Esophagus squamous epithelium (tissue), 5 donors: ENCODE data around the gene EVA1A. TPM values are rescaled to one million over a fixed set of nuclear protein-coding genes. Genes with fewer than 3 reads are reported as not detected.

ENCODE experiments used
- DNase-seq: peaks from one replicate; lab custom pipeline; 2025; lab: John Stamatoyannopoulos, UW
- H3K27ac ChIP-seq, 4 donors: fragments of 200-600 bp; sonication (generic); one replicate each; pipeline ENCODE4 v1.5.1; 2016 to 2019; ENCODE audit warnings: mild to moderate bottlenecking in 1 of 4
- H3K27me3 ChIP-seq, 4 donors: fragments of 200-600 bp; sonication (generic); 1 replicate in 3 of 4; 2 replicates in 1 of 4; pipeline versions ENCODE4 v1.5.1 to v1.6.0; 2017 to 2021; ENCODE audit warnings: antibody characterized with exemption in 1 of 4
- H3K36me3 ChIP-seq, 3 donors: fragments of 200-600 bp; sonication (generic); one replicate each; pipeline ENCODE4 v1.5.1; 2016 to 2019
- H3K4me1 ChIP-seq, 3 donors: fragments of 200-600 bp; sonication (generic); one replicate each; pipeline ENCODE4 v1.5.1; 2017 to 2019
- H3K4me3 ChIP-seq, 4 donors: fragments of 200-600 bp; sonication (generic); 1 replicate in 3 of 4; 2 replicates in 1 of 4; pipeline ENCODE4 v1.5.1; 2016 to 2019; ENCODE audit warnings: mild to moderate bottlenecking in 2 of 4, moderate library complexity in 1 of 4
- H3K9me3 ChIP-seq, 3 donors: fragments of 200-600 bp; sonication (generic); one replicate each; pipeline ENCODE4 v1.5.1; 2016 to 2019
- POLR2A ChIP-seq, 4 donors: fragments of 450-650 bp; IDR thresholded peaks; one replicate each; pipeline ENCODE4 v1.6.1; 2017; ENCODE audit warnings: antibody characterized with exemption in 4 of 4, mild to moderate bottlenecking in 4 of 4, moderate library complexity in 3 of 4
- WGBS, 2 donors: methylation state at CpG; one replicate each; pipeline ENCODE4 v1.1.5; 2018; 5-methylcytosine and 5-hydroxymethylcytosine counted together
- intact Hi-C: fragments of 100-400 bp; cut with DNase I; formaldehyde crosslinking; loops from one replicate; pipeline ENCODE4 v1.15.0; 2022
- total RNA-seq, 4 donors: library from RNA; depleted of rRNA; stranded (reverse); fragments of >200 nt; gene quantifications; one replicate each; pipeline ENCODE4 v1.1.0, GENCODE V29; 2016
- TF ChIP-seq, protein P1 (sequence below), 6 experiments: fragments of 450-650 bp in 4 of 6; fragments of 200-600 bp in 2 of 6; sonication (generic) in 2 of 6; IDR thresholded peaks; one replicate each; pipeline ENCODE4 v1.5.1; 2016 to 2019; ENCODE audit warnings: antibody characterized with exemption in 6 of 6, mild to moderate bottlenecking in 4 of 6, moderate library complexity in 4 of 6
- donor health status: DM: yes; HTN: yes; CAD: no.

EVA1A gene
- total RNA-seq, 4 donors from 2014 or later: 0.26 to 9.4 (median 2.3) TPM; not detected in 1

- intact Hi-C loops: no loop called here
- WGBS, 2 donors: 55 to 59% methylated on average over 2 to 3 of the region's 4 CpGs
Observed at GRCh38 chr2:75596784-75597183, 36.0 kb upstream of the EVA1A start.

GRCh38 chr2:75595541-75596395 lies 35.0 kb upstream of the EVA1A start:
- Histone ChIP-seq H3K27ac (no peak overlapping the region), H3K9me3 (no peaks in the 10 kb centered on the region), H3K4me1 (peaks cover 0 to 9% (median 0%) of the 10 kb centered on the region in 3 donors), H3K36me3 (no peaks in the 10 kb centered on the region), H3K27me3 (peaks cover 0 to 3% (median 0%) of the 10 kb centered on the region in 4 donors), H3K4me3 (no peak overlapping the region)
- TF ChIP-seq, protein P1, sequence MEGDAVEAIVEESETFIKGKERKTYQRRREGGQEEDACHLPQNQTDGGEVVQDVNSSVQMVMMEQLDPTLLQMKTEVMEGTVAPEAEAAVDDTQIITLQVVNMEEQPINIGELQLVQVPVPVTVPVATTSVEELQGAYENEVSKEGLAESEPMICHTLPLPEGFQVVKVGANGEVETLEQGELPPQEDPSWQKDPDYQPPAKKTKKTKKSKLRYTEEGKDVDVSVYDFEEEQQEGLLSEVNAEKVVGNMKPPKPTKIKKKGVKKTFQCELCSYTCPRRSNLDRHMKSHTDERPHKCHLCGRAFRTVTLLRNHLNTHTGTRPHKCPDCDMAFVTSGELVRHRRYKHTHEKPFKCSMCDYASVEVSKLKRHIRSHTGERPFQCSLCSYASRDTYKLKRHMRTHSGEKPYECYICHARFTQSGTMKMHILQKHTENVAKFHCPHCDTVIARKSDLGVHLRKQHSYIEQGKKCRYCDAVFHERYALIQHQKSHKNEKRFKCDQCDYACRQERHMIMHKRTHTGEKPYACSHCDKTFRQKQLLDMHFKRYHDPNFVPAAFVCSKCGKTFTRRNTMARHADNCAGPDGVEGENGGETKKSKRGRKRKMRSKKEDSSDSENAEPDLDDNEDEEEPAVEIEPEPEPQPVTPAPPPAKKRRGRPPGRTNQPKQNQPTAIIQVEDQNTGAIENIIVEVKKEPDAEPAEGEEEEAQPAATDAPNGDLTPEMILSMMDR (IDR thresholded peaks at IDR 0.05): no peak
- no peak for TF ChIP-seq POLR2A (IDR thresholded peaks at IDR 0.05)
- intact Hi-C loops: no loop called here
- WGBS, 2 donors: 39 to 58% methylated on average over 1 of the region's 1 CpG
- no peak for DNase-seq

More at GRCh38 chr2:75596784-75597183, 36.0 kb upstream of the EVA1A start:
- DNase-seq: no peak
- Histone ChIP-seq H3K4me1 (peaks cover 0 to 7% (median 0%) of the 10 kb centered on the region in 3 donors), H3K27ac (no peak overlapping the region), H3K36me3 (no peaks in the 10 kb centered on the region), H3K27me3 (peaks cover 0 to 11% (median 0%) of the 10 kb centered on the region in 4 donors), H3K4me3 (no peak overlapping the region), H3K9me3 (no peaks in the 10 kb centered on the region)
- TF ChIP-seq, protein P1 (IDR thresholded peaks at IDR 0.05): no peak
- no peak for TF ChIP-seq POLR2A (IDR thresholded peaks at IDR 0.05)

DNA sequence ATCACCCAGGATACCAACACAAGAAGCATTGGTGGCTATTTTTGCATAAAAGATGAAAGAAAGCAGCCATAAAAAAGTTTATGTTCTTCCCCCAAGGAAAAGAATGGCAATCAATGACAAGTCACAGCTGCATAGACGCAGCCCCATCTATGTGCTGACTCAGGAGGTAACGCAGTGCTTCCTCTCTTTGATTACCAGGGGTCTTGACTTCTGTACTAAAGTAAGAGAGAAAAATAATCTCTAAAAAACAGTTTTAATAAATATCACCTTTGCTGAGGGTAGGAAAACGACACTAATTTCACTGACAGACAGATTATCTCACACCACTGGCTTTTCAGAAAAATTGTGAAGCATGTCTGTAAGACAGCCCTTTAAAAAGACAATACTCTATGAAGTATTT lies 33.9 kb upstream of the EVA1A start:
- Histone ChIP-seq H3K4me3 (no peak overlapping the region), H3K27me3 (no peaks in the 10 kb centered on the region), H3K27ac (no peak overlapping the region), H3K9me3 (no peaks in the 10 kb centered on the region), H3K4me1 (peaks cover 0 to 9% (median 0%) of the 10 kb centered on the region in 3 donors), H3K36me3 (no peaks in the 10 kb centered on the region)
- no peak for TF ChIP-seq POLR2A (IDR thresholded peaks at IDR 0.05)
- TF ChIP-seq, protein P1 (IDR thresholded peaks at IDR 0.05): no peak
- WGBS, 2 donors: 75 to 84% methylated on average over 3 of the region's 3 CpGs
- intact Hi-C loops: no loop called here
- DNase-seq: no peak

DNA sequence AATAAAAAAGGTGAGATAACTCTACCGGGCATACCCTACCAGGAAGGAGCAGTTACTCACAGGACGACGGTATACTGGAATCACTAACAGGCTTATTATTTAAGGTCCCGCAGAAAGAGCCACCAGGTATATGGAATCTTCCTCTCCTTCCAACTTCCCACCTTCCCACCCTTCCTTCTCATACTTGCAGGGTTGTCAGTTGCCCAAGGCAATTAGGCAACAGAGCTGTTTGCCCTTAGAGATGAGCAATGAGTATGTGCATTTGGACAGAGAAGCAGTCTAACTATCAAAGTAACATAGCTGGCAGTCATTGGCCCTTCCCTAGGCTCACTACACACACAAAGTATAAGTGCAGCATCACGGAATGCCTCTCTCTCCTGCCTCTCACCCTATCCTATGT lies 32.1 kb upstream of the EVA1A start:
- H3K4me1 ChIP-seq: peaks cover 0 to 9% (median 0%) of the 10 kb centered on the region in 3 donors
- WGBS, 2 donors: 79 to 93% methylated on average over 5 of the region's 5 CpGs
- no peak overlapping the region for H3K4me3 ChIP-seq
- H3K9me3 ChIP-seq: no peaks in the 10 kb centered on the region
- no peaks in the 10 kb centered on the region for H3K36me3 ChIP-seq
- H3K27me3 ChIP-seq: no peaks in the 10 kb centered on the region
- intact Hi-C loops: no loop called here
- no peak for DNase-seq
- TF ChIP-seq, protein P1 (IDR thresholded peaks at IDR 0.05): no peak
- no peak for TF ChIP-seq POLR2A (IDR thresholded peaks at IDR 0.05)
- H3K27ac ChIP-seq: no peak overlapping the region

- TF ChIP-seq, protein P1 (IDR thresholded peaks at IDR 0.05): no peak
- no peak for TF ChIP-seq POLR2A (IDR thresholded peaks at IDR 0.05)
- DNase-seq: no peak
- intact Hi-C loops: no loop called here
- WGBS, 2 donors: 36 to 37% methylated on average over 4 of the region's 4 CpGs
- Histone ChIP-seq H3K4me3 (no peak overlapping the region), H3K9me3 (no peaks in the 10 kb centered on the region), H3K36me3 (no peaks in the 10 kb centered on the region), H3K4me1 (peaks cover 0 to 9% (median 0%) of the 10 kb centered on the region in 3 donors), H3K27me3 (no peaks in the 10 kb centered on the region), H3K27ac (no peak overlapping the region)
Observed at GRCh38 chr2:75592030-75592429, 31.3 kb upstream of the EVA1A start.
